Testis (tissue), 2 donors: ENCODE measurements around the gene SCFD2.

Experiments
- CTCF ChIP-seq, 3 experiments: fragments of 450-650 bp in 2 of 3; fragments of 200-600 bp in 1 of 3; sonication (generic) in 1 of 3; IDR thresholded peaks; one replicate each; pipeline ENCODE4 v1.5.1; 2016 to 2019; ENCODE audit warnings: antibody characterized with exemption in 3 of 3, mild to moderate bottlenecking in 2 of 3, moderate library complexity in 1 of 3
- POLR2A ChIP-seq: fragments of 450-650 bp; IDR thresholded peaks from one replicate; pipeline ENCODE4 v1.6.1; 2017; ENCODE audit warnings: antibody characterized with exemption, mild to moderate bottlenecking, moderate library complexity

GRCh38 chr4:52850406-52851124 is 515.3 kb downstream of the SCFD2 start:
- TF ChIP-seq CTCF (IDR thresholded peaks at IDR 0.05): no peak
- TF ChIP-seq POLR2A: no peak
